OCI-LY7 (cell line): ENCODE measurements around the gene CARD19. TPM values are rescaled to one million over a fixed set of nuclear protein-coding genes. Genes with fewer than 3 reads are reported as not detected.

Experiments
- BruUV-seq: library from RNA; stranded (reverse); fragments of 400-500 nt; replicated peaks from 2 replicates; lab custom pipeline; 2021; lab: Mats Ljungman, UMichigan
- CTCF ChIA-PET: fragments of 300-600 bp; sonication (Branson Sonifier 250); formaldehyde crosslinking; loops from one replicate; lab custom pipeline; 2022; ENCODE audit warnings: antibody characterized with exemption; ENCODE audit not compliant: unreplicated experiment; lab: Charles Lee
- POLR2A ChIA-PET: fragments of 300-600 bp; sonication (Branson Sonifier 250); formaldehyde crosslinking; loops from one replicate; lab custom pipeline; 2022; ENCODE audit warnings: antibody characterized with exemption; lab: Charles Lee
- DNase-seq: peaks from one replicate; pipeline ENCODE4 v3.0.0-alpha.2; 2015; ENCODE audit warnings: low spot score
- H2AFZ ChIP-seq: fragments of 200-600 bp; sonication (generic), shearing (Covaris generic); 2 replicates; pipeline ENCODE4 v1.6.1; 2014; ENCODE audit warnings: mild to moderate bottlenecking, antibody characterized with exemption, low read length, moderate library complexity
- H3K27ac ChIP-seq: fragments of 200-600 bp; sonication (generic); 2 replicates; pipeline ENCODE4 v1.5.1; 2014; ENCODE audit warnings: mixed run types, low read depth, mild to moderate bottlenecking, moderate library complexity, low read length, inconsistent platforms; ENCODE audit not compliant: poor library complexity, severe bottlenecking
- H3K36me3 ChIP-seq: fragments of 200-600 bp; sonication (generic); 2 replicates; pipeline ENCODE4 v1.6.1; 2014; ENCODE audit warnings: mild to moderate bottlenecking, antibody characterized with exemption, low read length, moderate library complexity, mixed read lengths; ENCODE audit not compliant: insufficient read depth
- H3K4me1 ChIP-seq: fragments of 200-600 bp; sonication (generic); 2 replicates; pipeline ENCODE4 v1.5.1; 2014; ENCODE audit warnings: mild to moderate bottlenecking, low read length; ENCODE audit not compliant: insufficient read depth, poor library complexity, severe bottlenecking
- H3K4me2 ChIP-seq: fragments of 200-600 bp; sonication (generic); 2 replicates; pipeline ENCODE4 v1.6.1; 2014; ENCODE audit warnings: mild to moderate bottlenecking, low read length
- H3K4me3 ChIP-seq: fragments of 200-600 bp; sonication (generic); 2 replicates; pipeline ENCODE4 v1.5.1; 2014; ENCODE audit warnings: mild to moderate bottlenecking, low read depth, low read length; ENCODE audit not compliant: poor library complexity, severe bottlenecking
- H3K79me2 ChIP-seq: fragments of 200-600 bp; sonication (generic); 2 replicates; pipeline ENCODE4 v1.6.1; 2016; ENCODE audit warnings: low read depth, mild to moderate bottlenecking, low read length, moderate library complexity, mixed read lengths; ENCODE audit not compliant: insufficient read depth
- H3K9me2 ChIP-seq: fragments of 200-600 bp; sonication (generic); 2 replicates; pipeline ENCODE4 v1.6.1; 2016; ENCODE audit warnings: mild to moderate bottlenecking, low read length, mixed read lengths; ENCODE audit not compliant: insufficient read depth
- H3K9me3 ChIP-seq: fragments of 200-600 bp; sonication (generic); 2 replicates; pipeline ENCODE4 v1.6.1; 2014; ENCODE audit warnings: mild to moderate bottlenecking, mixed run types, low read length, mixed read lengths
- H4K20me1 ChIP-seq: fragments of 200-600 bp; sonication (generic); 2 replicates; pipeline ENCODE4 v1.6.1; 2014; ENCODE audit warnings: mild to moderate bottlenecking, antibody characterized with exemption, low read length, moderate library complexity, mixed read lengths; ENCODE audit not compliant: insufficient read depth
- CTCF ChIP-seq: fragments of 200-600 bp; sonication (generic); conservative IDR thresholded peaks from 2 replicates; pipeline ENCODE4 v1.5.1; 2014; ENCODE audit warnings: mild to moderate bottlenecking, antibody characterized with exemption, low read length, moderate library complexity, mixed read lengths
- EZH2phosphoT487 ChIP-seq: fragments of 200-600 bp; sonication (generic); IDR thresholded peaks from 2 replicates; pipeline ENCODE4 v1.6.1; 2018; ENCODE audit warnings: low read depth, borderline replicate concordance, mild to moderate bottlenecking, mixed run types, antibody characterized with exemption, low read length, moderate library complexity, mixed read lengths
- intact Hi-C: fragments of 100-400 bp; cut with micrococcal nuclease; formaldehyde crosslinking; loops from one replicate; pipeline ENCODE4 v1.10.0; 2022; ENCODE audit not compliant: unreplicated experiment
- total RNA-seq, 2 experiments: library from RNA; depleted of rRNA in 1 of 2; stranded (reverse); fragments of >200 nt in 1 of 2; shearing (Covaris generic) in 1 of 2; gene quantifications; 2 replicates each; pipeline ENCODE4 v1.2.3, GENCODE V29; 2014 to 2022

CARD19 gene
- total RNA-seq, 2 experiments from 2014 or later, result 15.8 to 26.8 TPM

DNA sequence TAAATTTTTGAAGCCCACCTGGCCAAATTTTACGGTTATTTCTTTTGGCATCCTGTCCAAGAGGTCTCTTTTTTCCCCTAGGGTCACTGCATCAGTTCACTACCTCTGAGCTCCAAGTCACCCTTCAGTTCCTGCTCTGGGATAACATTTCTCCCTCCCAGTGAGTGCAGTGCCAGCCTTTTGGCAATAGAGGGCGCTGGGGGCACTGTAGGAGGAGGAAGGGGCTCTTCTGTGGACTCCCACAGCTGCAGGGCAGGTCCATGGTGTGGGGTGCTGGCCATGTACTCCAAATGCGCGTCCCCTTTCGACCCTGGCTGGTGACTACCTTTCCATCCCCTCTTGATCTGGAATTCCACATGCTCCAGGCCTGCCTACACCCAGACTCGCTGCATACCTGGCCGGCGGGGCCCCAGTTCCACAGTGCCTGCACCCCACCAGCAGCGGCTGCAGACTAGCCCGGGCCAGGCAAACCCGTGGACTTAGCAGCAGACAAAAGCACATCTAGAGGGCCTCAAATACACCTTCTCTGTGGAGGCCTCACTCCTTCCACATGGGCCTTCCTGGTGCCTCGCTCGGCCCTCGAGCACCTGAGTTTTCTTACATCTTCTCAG, 58.4 kb downstream of the CARD19 start:
- intact Hi-C loops, result loop anchor here (1.0 kb wide), 1 partner anchor 45 kb away; no protein-coding TSS in a partner anchor
- TF ChIP-seq EZH2phosphoT487, result no peak
- TF ChIP-seq CTCF, result peak; percentile 96
- H3K9me2 ChIP-seq, result no peaks in the 10 kb centered on the region
- POLR2A ChIA-PET, result no interaction called here
- DNase-seq, result peak; percentile 71
- H3K36me3 ChIP-seq, result no peaks in the 10 kb centered on the region
- no TSS peak for BruUV-seq
- no peak overlapping the region for H3K4me3 ChIP-seq
- no peaks in the 10 kb centered on the region for H3K79me2 ChIP-seq
- no peaks in the 10 kb centered on the region for H3K9me3 ChIP-seq
- peaks cover 15% of the 10 kb centered on the region for H3K4me1 ChIP-seq
- no peak overlapping the region; the same call in 1 of the 2 replicates for H2AFZ ChIP-seq
- no peak overlapping the region for H3K27ac ChIP-seq
- CTCF ChIA-PET, result interaction anchor here (0.6 to 1.0 kb wide), 4 partner anchors 13 to 299 kb away, joined by 3 read pairs; no protein-coding TSS in a partner anchor
- H3K4me2 ChIP-seq, result no peak overlapping the region
- H4K20me1 ChIP-seq, result no peaks in the 10 kb centered on the region

DNA sequence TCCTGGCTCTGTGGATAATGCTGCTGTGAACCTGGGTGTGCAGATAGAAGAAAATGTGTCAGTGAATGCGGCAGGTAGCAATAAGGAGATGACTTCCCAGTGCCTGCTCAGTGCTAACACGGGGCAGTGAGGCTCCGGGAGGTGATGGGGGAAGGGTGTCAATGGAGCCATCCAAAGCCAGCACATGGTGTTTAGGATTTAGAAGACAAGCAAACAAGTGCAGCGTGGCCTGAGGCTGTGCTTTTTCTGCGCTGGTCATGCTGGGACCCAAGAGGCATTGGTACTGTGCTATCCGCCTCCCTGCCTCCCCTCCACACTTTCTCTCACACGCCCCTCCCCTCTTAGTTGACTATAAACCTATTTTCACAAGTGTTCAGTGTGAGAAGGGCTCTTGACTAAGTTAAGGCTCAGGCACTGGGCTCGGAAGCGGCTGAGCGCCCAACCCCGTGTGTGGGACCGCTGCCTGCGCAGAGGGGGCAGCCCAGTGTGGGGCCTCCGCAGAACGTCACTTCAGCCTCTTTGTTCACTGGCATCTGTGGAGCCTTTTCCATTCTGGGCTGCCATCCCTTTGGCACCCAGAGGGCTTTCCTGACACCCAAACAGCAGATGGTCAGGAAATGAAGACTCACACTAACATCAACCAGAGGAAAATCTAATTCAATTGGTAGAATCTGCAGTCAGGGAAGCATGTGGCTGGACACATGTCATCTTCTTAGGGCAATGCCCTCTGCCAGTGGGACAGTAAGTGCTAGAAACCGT, 59.9 kb downstream of the CARD19 start:
- H3K9me2 ChIP-seq, result no peaks in the 10 kb centered on the region
- no peak overlapping the region for H3K27ac ChIP-seq
- H4K20me1 ChIP-seq, result no peaks in the 10 kb centered on the region
- no peaks in the 10 kb centered on the region for H3K9me3 ChIP-seq
- peaks cover 21% of the 10 kb centered on the region for H3K4me1 ChIP-seq
- CTCF ChIA-PET, result no interaction called here
- no peaks in the 10 kb centered on the region for H3K36me3 ChIP-seq
- no peak for DNase-seq
- H3K79me2 ChIP-seq, result no peaks in the 10 kb centered on the region
- no peak overlapping the region for H3K4me3 ChIP-seq
- H2AFZ ChIP-seq, result no peak overlapping the region
- H3K4me2 ChIP-seq, result no peak overlapping the region
- no TSS peak for BruUV-seq
- intact Hi-C loops, result loop anchor here (5.0 kb wide), 1 partner anchor 296 kb away; the partner anchor contains the start of genes FAM120A and FAM120AOS
- no peak for TF ChIP-seq CTCF
- TF ChIP-seq EZH2phosphoT487, result no peak
- POLR2A ChIA-PET, result no interaction called here
